ENCODE data around the gene EPS15. TPM values are rescaled to one million over a fixed set of nuclear protein-coding genes. Genes with fewer than 3 reads are reported as not detected.

Gene EPS15
- polyA plus RNA-seq, 1 donor (not counting 4 experiments of a cell fraction or from before 2014, with no cell fraction given), result 33.2 TPM

DNA sequence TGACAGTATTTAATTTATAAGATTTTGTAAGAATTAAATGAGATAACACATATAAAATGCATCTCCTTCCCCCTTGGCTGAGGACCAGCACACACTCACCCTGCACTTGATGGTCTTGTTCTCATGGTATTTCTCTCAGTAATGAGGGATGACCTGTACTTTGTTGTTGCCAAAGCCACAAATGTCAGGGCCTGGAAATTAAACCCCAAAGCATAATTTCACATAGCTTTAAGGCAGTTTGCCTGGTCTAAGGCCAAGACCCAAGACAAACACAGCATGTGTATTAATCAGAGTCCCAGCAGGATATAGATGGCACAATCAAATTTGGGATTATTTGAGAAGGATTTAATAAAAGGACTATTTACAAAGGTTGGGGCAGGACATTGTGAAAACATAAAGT, 48.6 kb upstream of the EPS15 start:
- H3K9ac ChIP-seq (ENCODE audit: control insufficient read depth, extremely low read depth, insufficient read depth, low read length), result no peak overlapping the region
- H3K9me1 ChIP-seq (ENCODE audit: control insufficient read depth, extremely low read depth, insufficient read depth, low read length), result no peaks in the 10 kb centered on the region
- FAIRE-seq (peak; percentile 32), DNase-seq (ENCODE audit: low read depth, low spot score) (no peak)
- no peaks in the 10 kb centered on the region for H3K36me3 ChIP-seq (ENCODE audit: control insufficient read depth in 2 of 2, extremely low read depth in 1 of 2, insufficient read depth in 2 of 2, low read length in 2 of 2)
- H3K27me3 ChIP-seq (ENCODE audit: control insufficient read depth, extremely low read depth, insufficient read depth, low read length), result no peaks in the 10 kb centered on the region
- no peak overlapping the region for H3K4me3 ChIP-seq (ENCODE audit: control insufficient read depth in 2 of 3, extremely low read depth in 1 of 3, insufficient read depth in 2 of 3, low read depth in 1 of 3, low read length in 3 of 3)
- H2AFZ ChIP-seq (ENCODE audit: control insufficient read depth, low read length), result no peak overlapping the region
- no peaks in the 10 kb centered on the region for H3K9me3 ChIP-seq (ENCODE audit: control insufficient read depth, low read depth, low read length)
- dilution Hi-C loops (cut with MboI; ENCODE audit: extremely low pct_ligation_motif_present, low sequenced_read_pairs), result no loop called here
- no peak overlapping the region for H3K27ac ChIP-seq (ENCODE audit: control insufficient read depth, insufficient read depth, low read length)
- H3K4me1 ChIP-seq (ENCODE audit: control insufficient read depth, extremely low read depth, insufficient read depth, low read length), result peaks cover 50% of the 10 kb centered on the region
- peak overlapping the region; percentile 18 for H3K4me2 ChIP-seq (ENCODE audit: control insufficient read depth, extremely low read depth, insufficient read depth, low read depth, low read length)
- H4K20me1 ChIP-seq (ENCODE audit: control insufficient read depth, extremely low read depth, insufficient read depth, low read length), result no peaks in the 10 kb centered on the region
- TF ChIP-seq, protein P1, sequence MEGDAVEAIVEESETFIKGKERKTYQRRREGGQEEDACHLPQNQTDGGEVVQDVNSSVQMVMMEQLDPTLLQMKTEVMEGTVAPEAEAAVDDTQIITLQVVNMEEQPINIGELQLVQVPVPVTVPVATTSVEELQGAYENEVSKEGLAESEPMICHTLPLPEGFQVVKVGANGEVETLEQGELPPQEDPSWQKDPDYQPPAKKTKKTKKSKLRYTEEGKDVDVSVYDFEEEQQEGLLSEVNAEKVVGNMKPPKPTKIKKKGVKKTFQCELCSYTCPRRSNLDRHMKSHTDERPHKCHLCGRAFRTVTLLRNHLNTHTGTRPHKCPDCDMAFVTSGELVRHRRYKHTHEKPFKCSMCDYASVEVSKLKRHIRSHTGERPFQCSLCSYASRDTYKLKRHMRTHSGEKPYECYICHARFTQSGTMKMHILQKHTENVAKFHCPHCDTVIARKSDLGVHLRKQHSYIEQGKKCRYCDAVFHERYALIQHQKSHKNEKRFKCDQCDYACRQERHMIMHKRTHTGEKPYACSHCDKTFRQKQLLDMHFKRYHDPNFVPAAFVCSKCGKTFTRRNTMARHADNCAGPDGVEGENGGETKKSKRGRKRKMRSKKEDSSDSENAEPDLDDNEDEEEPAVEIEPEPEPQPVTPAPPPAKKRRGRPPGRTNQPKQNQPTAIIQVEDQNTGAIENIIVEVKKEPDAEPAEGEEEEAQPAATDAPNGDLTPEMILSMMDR (optimal IDR thresholded peaks at IDR 0.05 in 1 of 3, IDR thresholded peaks at IDR 0.05 in 1 of 3, conservative IDR thresholded peaks at IDR 0.05 in 1 of 3; ENCODE audit: extremely low read depth in 1 of 3, insufficient read depth in 2 of 3, low read length in 3 of 3), result no peak
- TF ChIP-seq EZH2 (IDR thresholded peaks at IDR 0.05; ENCODE audit: low read length), result no peak
- no peaks in the 10 kb centered on the region for H3K79me2 ChIP-seq (ENCODE audit: control insufficient read depth, insufficient read depth, low read length)

DNA sequence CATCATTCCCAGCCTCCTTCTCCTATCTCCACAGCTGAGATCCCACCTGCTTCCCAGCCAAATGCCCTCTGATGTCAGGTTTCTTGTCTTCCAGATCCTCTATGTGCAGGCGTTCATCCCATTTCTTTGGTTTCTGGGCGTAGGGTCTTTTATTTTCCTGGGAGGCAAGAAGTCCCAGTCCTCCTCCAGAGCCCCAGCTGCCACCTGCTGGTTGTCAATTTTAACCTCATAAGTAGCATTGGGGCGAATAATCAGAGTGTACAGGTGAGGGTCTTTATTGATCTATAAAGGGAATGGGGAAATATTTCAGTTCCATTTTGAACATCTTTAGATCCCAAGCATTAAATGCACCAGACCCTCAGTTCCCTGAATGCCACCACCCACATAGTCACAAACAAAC, 47.2 kb upstream of the EPS15 start:
- peaks cover 50% of the 10 kb centered on the region for H3K4me1 ChIP-seq (ENCODE audit: control insufficient read depth, extremely low read depth, insufficient read depth, low read length)
- dilution Hi-C loops (cut with MboI; ENCODE audit: extremely low pct_ligation_motif_present, low sequenced_read_pairs), result no loop called here
- TF ChIP-seq, protein P1 (optimal IDR thresholded peaks at IDR 0.05 in 1 of 3, IDR thresholded peaks at IDR 0.05 in 1 of 3, conservative IDR thresholded peaks at IDR 0.05 in 1 of 3; ENCODE audit: extremely low read depth in 1 of 3, insufficient read depth in 2 of 3, low read length in 3 of 3), result peak in 2 of 3 experiments; percentile 12 to 18
- no peak for TF ChIP-seq EZH2 (IDR thresholded peaks at IDR 0.05; ENCODE audit: low read length)
- H3K27ac ChIP-seq (ENCODE audit: control insufficient read depth, insufficient read depth, low read length), result no peak overlapping the region
- no peak overlapping the region for H3K4me2 ChIP-seq (ENCODE audit: control insufficient read depth, extremely low read depth, insufficient read depth, low read depth, low read length)
- no peaks in the 10 kb centered on the region for H3K9me3 ChIP-seq (ENCODE audit: control insufficient read depth, low read depth, low read length)
- H3K79me2 ChIP-seq (ENCODE audit: control insufficient read depth, insufficient read depth, low read length), result no peaks in the 10 kb centered on the region
- no peaks in the 10 kb centered on the region for H3K27me3 ChIP-seq (ENCODE audit: control insufficient read depth, extremely low read depth, insufficient read depth, low read length)
- no peak overlapping the region for H3K9ac ChIP-seq (ENCODE audit: control insufficient read depth, extremely low read depth, insufficient read depth, low read length)
- DNase-seq (ENCODE audit: low read depth, low spot score) (no peak), FAIRE-seq (no peak)
- H3K4me3 ChIP-seq (ENCODE audit: control insufficient read depth in 2 of 3, extremely low read depth in 1 of 3, insufficient read depth in 2 of 3, low read depth in 1 of 3, low read length in 3 of 3), result no peak overlapping the region
- H4K20me1 ChIP-seq (ENCODE audit: control insufficient read depth, extremely low read depth, insufficient read depth, low read length), result no peaks in the 10 kb centered on the region
- H3K36me3 ChIP-seq (ENCODE audit: control insufficient read depth in 2 of 2, extremely low read depth in 1 of 2, insufficient read depth in 2 of 2, low read length in 2 of 2), result no peaks in the 10 kb centered on the region
- H2AFZ ChIP-seq (ENCODE audit: control insufficient read depth, low read length), result no peak overlapping the region
- no peaks in the 10 kb centered on the region for H3K9me1 ChIP-seq (ENCODE audit: control insufficient read depth, extremely low read depth, insufficient read depth, low read length)

All from keratinocyte (primary cell).